ENCODE results near the gene SNX14.

The SNX14 gene

DNA sequence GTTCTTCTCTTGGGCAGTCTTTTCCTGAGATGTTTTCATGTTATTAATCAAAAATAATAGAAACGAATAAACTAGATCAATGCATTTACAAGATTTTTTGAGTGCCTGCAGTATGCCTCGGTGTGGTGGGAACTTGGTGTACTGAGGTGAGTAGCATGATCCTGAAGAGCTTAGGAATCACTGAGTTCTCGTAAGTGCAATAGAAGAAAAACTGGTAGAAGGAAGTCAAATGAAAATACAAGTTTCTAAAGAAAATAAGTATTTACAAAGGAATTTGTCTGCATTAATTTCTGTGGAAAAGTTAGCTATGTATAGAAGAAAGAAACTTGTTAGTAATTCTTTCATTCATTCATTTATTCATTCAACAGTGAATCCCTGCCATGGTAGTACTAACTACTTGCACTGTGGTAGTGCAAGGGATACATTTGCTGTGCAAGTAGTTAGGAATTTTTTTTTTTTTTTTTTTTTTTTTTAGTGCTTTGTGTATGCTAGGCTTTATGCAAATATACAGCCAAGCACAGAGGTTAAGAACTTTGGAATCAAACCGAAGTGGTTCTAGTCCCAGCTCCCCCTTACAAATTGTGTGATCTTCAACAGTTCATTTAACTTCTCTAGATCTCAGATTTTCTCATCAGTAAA is 129.9 kb downstream of the SNX14 start:
- no peak for DNase-seq (ENCODE audit: low read depth in 2 of 2)

GRCh38 chr6:85462673-85463072 is 131.0 kb downstream of the SNX14 start:
- no peak for DNase-seq (ENCODE audit: low read depth in 2 of 2)

DNA sequence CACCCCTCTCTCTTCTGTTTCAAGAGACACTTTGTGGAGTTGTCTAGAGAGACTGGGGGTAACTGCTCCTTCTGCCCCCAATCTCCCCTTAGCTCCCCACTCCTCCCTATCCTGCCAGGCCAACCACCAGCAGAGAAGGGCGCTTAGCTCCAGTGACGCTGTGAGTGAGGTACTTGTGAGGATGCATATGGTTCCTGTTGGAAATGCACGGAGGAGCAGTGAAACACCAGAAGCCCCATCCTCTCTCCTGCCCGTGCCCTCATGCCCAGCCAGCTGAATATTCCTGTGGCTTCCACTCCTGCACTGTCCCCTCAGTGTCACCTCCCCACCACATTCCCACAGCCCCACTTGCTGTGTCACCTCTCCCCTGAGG is 131.9 kb downstream of the SNX14 start:
- no peak for DNase-seq (ENCODE audit: low read depth in 2 of 2)

GRCh38 chr6:85460921-85461797 is 132.5 kb downstream of the SNX14 start:
- peak; percentile 30 to 35 for DNase-seq (ENCODE audit: low read depth in 2 of 2)

- DNase-seq (ENCODE audit: low read depth in 2 of 2): no peak
Measured at GRCh38 chr6:85460154-85460920, 133.3 kb downstream of the SNX14 start.

GRCh38 chr6:85459224-85459901 is 134.3 kb downstream of the SNX14 start:
- no peak for DNase-seq (ENCODE audit: low read depth in 2 of 2)

- DNase-seq (ENCODE audit: low read depth in 2 of 2): no peak
Measured at GRCh38 chr6:85458782-85459181, 134.9 kb downstream of the SNX14 start.

GRCh38 chr6:85458184-85458583 is 135.5 kb downstream of the SNX14 start:
- no peak for DNase-seq (ENCODE audit: low read depth in 2 of 2)

DNA sequence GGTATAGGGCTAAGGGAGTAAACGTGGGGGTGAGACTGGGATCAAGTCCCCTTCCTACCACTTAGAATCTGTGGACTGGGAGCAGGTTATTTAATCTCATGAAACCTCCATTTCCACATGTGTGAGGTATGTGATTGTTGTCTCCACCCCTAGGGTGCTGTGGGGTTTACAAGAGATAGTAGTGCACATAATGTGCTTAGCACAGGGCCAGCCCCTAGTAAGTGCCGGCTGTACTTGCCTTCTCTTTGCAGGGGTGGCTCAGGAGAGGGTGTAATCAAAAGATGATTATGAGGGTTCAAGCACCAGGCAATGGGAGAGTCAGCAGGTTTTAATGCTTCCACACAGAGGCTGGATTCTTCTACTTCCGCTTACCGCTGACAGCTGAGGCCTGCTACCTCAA is 136.9 kb downstream of the SNX14 start:
- DNase-seq (ENCODE audit: low read depth in 2 of 2): no peak
